Vagina (tissue), 2 donors: ENCODE results near the gene SHF.

Experiments
- POLR2A ChIP-seq, 2 donors: fragments of 450-650 bp; IDR thresholded peaks; one replicate each; pipeline ENCODE4 v1.6.1; 2017; ENCODE audit warnings: antibody characterized with exemption in 2 of 2, mild to moderate bottlenecking in 2 of 2, moderate library complexity in 2 of 2
- TF ChIP-seq, protein P1 (sequence below), 3 experiments: fragments of 450-650 bp in 2 of 3; fragments of 200-600 bp in 1 of 3; sonication (generic) in 1 of 3; IDR thresholded peaks; one replicate each; pipeline ENCODE4 v1.5.1; 2017 to 2019; ENCODE audit warnings: antibody characterized with exemption in 3 of 3, mild to moderate bottlenecking in 2 of 3, moderate library complexity in 2 of 3

DNA sequence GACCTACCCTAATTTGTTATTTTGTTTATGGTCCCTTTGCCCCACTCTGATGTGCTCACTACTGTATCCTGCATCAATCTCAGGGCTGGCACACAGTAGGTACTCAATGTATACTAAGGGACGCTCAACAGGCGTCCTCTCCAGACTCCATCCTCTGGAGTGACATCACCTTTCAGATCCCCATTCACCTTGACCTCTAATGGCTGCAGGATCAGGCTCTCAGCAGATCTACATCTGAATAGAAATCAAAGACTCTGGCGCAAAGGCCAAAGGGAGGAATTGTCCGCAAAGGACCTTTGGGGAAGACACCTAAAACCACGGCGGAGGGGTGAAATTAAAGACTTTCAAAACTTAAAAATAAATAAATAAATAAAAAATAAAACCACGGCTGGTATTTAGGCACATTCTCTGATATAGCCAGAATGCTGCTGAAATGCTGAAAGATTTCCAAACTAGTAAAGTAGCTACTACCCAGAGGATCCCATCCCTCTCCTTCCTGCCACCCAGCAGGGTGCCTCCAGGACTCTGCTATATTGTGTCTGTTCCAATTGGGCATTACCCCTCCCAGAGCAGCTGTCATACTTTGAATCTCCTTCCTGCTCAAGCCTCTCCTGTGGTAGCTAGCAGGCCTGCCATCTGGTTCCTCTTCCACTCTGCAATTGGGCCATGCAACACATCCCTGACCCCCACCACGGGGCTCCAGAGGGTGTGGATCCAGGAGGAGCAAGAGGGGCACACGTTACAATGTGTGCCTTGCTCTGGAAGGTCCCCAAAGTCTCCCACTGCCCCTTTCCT lies 6.1 kb downstream of the SHF start:
- TF ChIP-seq, protein P1, sequence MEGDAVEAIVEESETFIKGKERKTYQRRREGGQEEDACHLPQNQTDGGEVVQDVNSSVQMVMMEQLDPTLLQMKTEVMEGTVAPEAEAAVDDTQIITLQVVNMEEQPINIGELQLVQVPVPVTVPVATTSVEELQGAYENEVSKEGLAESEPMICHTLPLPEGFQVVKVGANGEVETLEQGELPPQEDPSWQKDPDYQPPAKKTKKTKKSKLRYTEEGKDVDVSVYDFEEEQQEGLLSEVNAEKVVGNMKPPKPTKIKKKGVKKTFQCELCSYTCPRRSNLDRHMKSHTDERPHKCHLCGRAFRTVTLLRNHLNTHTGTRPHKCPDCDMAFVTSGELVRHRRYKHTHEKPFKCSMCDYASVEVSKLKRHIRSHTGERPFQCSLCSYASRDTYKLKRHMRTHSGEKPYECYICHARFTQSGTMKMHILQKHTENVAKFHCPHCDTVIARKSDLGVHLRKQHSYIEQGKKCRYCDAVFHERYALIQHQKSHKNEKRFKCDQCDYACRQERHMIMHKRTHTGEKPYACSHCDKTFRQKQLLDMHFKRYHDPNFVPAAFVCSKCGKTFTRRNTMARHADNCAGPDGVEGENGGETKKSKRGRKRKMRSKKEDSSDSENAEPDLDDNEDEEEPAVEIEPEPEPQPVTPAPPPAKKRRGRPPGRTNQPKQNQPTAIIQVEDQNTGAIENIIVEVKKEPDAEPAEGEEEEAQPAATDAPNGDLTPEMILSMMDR (IDR thresholded peaks at IDR 0.05), result no peak
- TF ChIP-seq POLR2A (IDR thresholded peaks at IDR 0.05), result no peak
